ENCODE results near the gene SLC22A23.
"Not testable (repeated sequence)": the region's sequence is repeated elsewhere in the genome, so short reads cannot be mapped to it uniquely, and the experiment has no call there.

Gene SLC22A23

GRCh38 chr6:3249821-3250220 lies 207.0 kb downstream of the SLC22A23 start:
- no peaks in the 10 kb centered on the region for H3K9me3 ChIP-seq (ENCODE audit: control insufficient read depth, low read depth, low read length)
- no peak overlapping the region for H3K27ac ChIP-seq (ENCODE audit: low read length)
- no peaks in the 10 kb centered on the region for H3K36me3 ChIP-seq (ENCODE audit: control insufficient read depth, low read depth, low read length)
- no peaks in the 10 kb centered on the region for H3K27me3 ChIP-seq (ENCODE audit: control insufficient read depth, insufficient read depth, low read length)
- no peak overlapping the region for H3K9ac ChIP-seq (ENCODE audit: low read length)
- H3K4me1 ChIP-seq (ENCODE audit: control insufficient read depth, low read depth, low read length) = peaks cover 16% of the 10 kb centered on the region
- H3K4me3 ChIP-seq (ENCODE audit: low read length) = no peak overlapping the region

GRCh38 chr6:3247255-3248146 lies 209.3 kb downstream of the SLC22A23 start:
- no peak overlapping the region for H3K27ac ChIP-seq (ENCODE audit: low read length)
- no peaks in the 10 kb centered on the region for H3K27me3 ChIP-seq (ENCODE audit: control insufficient read depth, insufficient read depth, low read length)
- H3K36me3 ChIP-seq (ENCODE audit: control insufficient read depth, low read depth, low read length) = no peaks in the 10 kb centered on the region
- H3K4me3 ChIP-seq (ENCODE audit: low read length) = no peak overlapping the region
- H3K4me1 ChIP-seq (ENCODE audit: control insufficient read depth, low read depth, low read length) = peaks cover 16% of the 10 kb centered on the region
- no peaks in the 10 kb centered on the region for H3K9me3 ChIP-seq (ENCODE audit: control insufficient read depth, low read depth, low read length)
- H3K9ac ChIP-seq (ENCODE audit: low read length) = no peak overlapping the region

DNA sequence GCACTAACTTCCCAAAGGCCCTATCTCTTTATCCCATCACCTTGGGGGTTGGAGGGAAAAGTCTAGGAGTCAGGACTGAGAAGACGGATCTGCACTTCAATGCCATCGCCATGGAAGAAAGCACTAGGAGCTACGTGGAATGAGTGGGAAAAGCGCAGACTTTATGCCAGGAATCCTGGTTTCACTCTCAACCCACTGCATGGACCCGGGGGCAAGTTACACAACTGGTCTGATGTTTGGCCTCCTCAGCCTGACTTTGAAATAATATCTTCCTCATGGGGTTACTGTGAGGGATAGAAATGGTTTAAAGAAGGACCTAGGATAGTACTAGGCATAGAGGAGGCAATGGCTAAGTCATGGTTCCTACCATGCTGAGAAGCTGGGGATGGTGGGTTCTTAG lies 211.6 kb downstream of the SLC22A23 start:
- Histone ChIP-seq H3K4me3 (ENCODE audit: low read length) (no peak overlapping the region), H3K4me1 (ENCODE audit: control insufficient read depth, low read depth, low read length) (peaks cover 9% of the 10 kb centered on the region), H3K27me3 (ENCODE audit: control insufficient read depth, insufficient read depth, low read length) (no peaks in the 10 kb centered on the region), H3K9me3 (ENCODE audit: control insufficient read depth, low read depth, low read length) (no peaks in the 10 kb centered on the region), H3K9ac (ENCODE audit: low read length) (no peak overlapping the region), H3K36me3 (ENCODE audit: control insufficient read depth, low read depth, low read length) (no peaks in the 10 kb centered on the region), H3K27ac (ENCODE audit: low read length) (no peak overlapping the region)

DNA sequence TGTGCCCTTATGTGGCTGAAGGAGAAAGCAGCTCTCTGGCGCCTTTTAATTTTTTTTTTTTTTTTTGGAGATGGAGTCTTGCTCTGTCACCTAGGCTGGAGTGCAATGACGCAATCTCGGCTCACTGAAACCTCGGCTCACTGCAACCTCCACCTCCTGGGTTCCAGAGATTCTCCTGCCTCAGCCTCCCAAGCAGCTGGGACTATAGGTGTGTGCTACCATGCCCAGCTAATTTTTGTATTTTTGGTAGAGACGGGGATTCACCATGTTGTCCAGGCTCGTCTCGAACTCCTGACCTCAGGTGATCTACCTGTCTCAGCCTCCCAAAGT lies 212.1 kb downstream of the SLC22A23 start:
- H3K4me3 ChIP-seq (ENCODE audit: low read length); H3K9me3 ChIP-seq (ENCODE audit: control insufficient read depth, low read depth, low read length); H3K27ac ChIP-seq (ENCODE audit: low read length): not testable (repeated sequence)

DNA sequence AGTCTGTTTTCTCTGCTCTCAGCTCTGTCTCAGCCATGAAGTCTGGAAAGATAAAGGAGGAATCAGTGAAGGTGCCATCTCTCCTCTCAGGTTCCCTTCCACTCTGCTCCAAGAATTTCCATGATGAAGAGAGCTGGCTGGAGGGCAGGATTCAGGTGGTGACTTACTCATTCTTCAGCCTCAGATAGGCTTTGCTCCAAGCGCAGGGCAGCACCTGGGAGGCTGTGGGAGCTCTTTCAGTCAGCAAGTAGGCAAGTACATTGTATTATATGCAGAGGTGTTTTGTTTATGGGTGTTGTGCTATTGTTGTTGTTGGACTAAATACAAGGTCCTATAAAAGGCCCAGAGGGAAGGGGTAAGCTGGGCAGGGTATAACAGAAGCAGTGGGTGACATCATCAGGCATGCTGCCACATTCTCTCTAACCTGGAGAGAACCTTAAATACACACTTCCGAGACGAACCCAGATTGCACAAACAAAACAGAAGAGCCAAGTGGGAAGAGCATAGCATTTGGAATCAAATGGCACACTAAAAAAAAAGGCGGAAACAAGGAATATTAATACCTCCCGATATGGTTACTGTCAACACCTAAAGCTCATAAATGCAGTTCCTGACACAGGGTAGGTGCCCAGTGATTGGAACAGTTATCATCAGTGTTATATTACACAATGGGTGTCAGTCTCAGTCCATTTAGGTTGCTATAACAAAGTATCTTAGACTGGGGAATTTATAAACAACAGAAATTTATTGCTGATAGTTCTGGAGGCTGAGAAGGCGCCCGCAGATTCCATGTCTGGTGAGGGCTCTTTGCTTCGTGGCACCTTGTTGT lies 212.6 kb downstream of the SLC22A23 start:
- H3K4me3 ChIP-seq (ENCODE audit: low read length) = no peak overlapping the region
- no peak overlapping the region for H3K27ac ChIP-seq (ENCODE audit: low read length)
- H3K9ac ChIP-seq (ENCODE audit: low read length) = no peak overlapping the region
- H3K36me3 ChIP-seq (ENCODE audit: control insufficient read depth, low read depth, low read length) = no peaks in the 10 kb centered on the region
- no peaks in the 10 kb centered on the region for H3K27me3 ChIP-seq (ENCODE audit: control insufficient read depth, insufficient read depth, low read length)
- H3K9me3 ChIP-seq (ENCODE audit: control insufficient read depth, low read depth, low read length) = no peaks in the 10 kb centered on the region
- peaks cover 9% of the 10 kb centered on the region for H3K4me1 ChIP-seq (ENCODE audit: control insufficient read depth, low read depth, low read length)

More for the DNA sequence above, 212.1 kb downstream of the SLC22A23 start:
- not testable (repeated sequence) for H3K9ac ChIP-seq (ENCODE audit: low read length); H3K27me3 ChIP-seq (ENCODE audit: control insufficient read depth, insufficient read depth, low read length); H3K36me3 ChIP-seq (ENCODE audit: control insufficient read depth, low read depth, low read length); H3K4me1 ChIP-seq (ENCODE audit: control insufficient read depth, low read depth, low read length)

DNA sequence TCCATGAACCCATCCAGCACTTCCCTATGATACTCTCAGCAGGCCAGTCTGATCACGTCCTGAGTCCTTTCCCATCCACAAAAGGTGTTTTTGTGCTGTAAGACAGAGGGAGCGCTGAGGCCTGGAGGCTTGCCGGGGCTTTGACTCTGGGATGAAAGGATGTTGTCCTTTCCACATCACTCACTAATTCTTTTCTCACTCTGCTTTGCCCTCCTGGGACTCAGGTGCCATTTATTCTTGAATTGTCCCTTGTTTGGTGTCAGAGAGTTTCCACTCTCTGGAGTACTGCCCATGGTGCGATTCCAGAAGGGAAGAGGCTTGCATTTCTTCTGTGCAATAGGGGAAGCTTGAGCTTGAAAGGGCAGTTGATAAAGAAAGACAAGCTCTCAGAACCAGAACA lies 214.1 kb downstream of the SLC22A23 start:
- no peaks in the 10 kb centered on the region for H3K36me3 ChIP-seq (ENCODE audit: control insufficient read depth, low read depth, low read length)
- no peak overlapping the region for H3K9ac ChIP-seq (ENCODE audit: low read length)
- no peak overlapping the region for H3K4me3 ChIP-seq (ENCODE audit: low read length)
- no peaks in the 10 kb centered on the region for H3K9me3 ChIP-seq (ENCODE audit: control insufficient read depth, low read depth, low read length)
- H3K27ac ChIP-seq (ENCODE audit: low read length) = no peak overlapping the region
- peaks cover 6% of the 10 kb centered on the region for H3K4me1 ChIP-seq (ENCODE audit: control insufficient read depth, low read depth, low read length)
- H3K27me3 ChIP-seq (ENCODE audit: control insufficient read depth, insufficient read depth, low read length) = no peaks in the 10 kb centered on the region

DNA sequence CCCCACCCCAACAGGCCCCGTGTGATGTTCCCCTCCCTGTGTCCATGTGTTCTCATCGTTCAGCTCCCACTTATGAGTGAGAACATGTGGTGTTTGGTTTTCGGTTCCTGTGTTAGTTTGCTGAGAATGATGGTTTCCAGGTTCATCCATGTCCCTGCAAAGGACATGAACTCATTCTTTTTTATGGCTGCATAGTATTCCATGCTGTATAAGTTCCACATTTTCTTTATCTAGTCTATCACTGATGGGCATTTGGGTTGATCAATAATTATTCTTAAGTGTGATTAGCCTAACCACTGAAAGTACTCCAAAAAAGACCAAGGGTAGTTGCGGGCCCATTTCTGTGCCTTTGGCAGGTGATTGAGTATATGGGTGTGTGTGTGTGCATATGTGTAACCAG lies 215.1 kb downstream of the SLC22A23 start:
- not testable (repeated sequence) for H3K9me3 ChIP-seq (ENCODE audit: control insufficient read depth, low read depth, low read length); H3K27ac ChIP-seq (ENCODE audit: low read length); H3K27me3 ChIP-seq (ENCODE audit: control insufficient read depth, insufficient read depth, low read length); H3K36me3 ChIP-seq (ENCODE audit: control insufficient read depth, low read depth, low read length); H3K9ac ChIP-seq (ENCODE audit: low read length); H3K4me3 ChIP-seq (ENCODE audit: low read length); H3K4me1 ChIP-seq (ENCODE audit: control insufficient read depth, low read depth, low read length)

DNA sequence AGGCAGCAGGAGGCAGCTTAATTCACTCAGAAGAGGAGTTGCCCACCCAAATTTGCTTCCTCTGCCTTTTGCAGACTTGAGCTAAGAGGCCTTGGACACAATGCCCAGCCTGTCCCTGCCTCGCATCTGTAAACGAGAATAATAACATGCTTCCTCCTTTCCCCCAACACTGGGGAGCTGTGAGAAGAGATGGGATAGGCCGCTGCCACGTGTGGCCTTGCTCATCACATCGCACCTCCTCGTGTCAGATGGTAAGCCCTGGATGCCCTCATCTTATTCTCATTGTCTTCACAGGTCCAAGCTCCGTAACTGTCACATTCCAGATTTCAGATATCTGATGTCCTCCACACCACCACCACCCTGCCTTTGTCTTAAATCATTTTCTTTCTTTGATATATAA lies 216.3 kb downstream of the SLC22A23 start:
- no peaks in the 10 kb centered on the region for H3K27me3 ChIP-seq (ENCODE audit: control insufficient read depth, insufficient read depth, low read length)
- no peaks in the 10 kb centered on the region for H3K36me3 ChIP-seq (ENCODE audit: control insufficient read depth, low read depth, low read length)
- no peaks in the 10 kb centered on the region for H3K9me3 ChIP-seq (ENCODE audit: control insufficient read depth, low read depth, low read length)
- H3K9ac ChIP-seq (ENCODE audit: low read length) = no peak overlapping the region
- no peak overlapping the region for H3K27ac ChIP-seq (ENCODE audit: low read length)
- no peaks in the 10 kb centered on the region for H3K4me1 ChIP-seq (ENCODE audit: control insufficient read depth, low read depth, low read length)
- no peak overlapping the region for H3K4me3 ChIP-seq (ENCODE audit: low read length)

DNA sequence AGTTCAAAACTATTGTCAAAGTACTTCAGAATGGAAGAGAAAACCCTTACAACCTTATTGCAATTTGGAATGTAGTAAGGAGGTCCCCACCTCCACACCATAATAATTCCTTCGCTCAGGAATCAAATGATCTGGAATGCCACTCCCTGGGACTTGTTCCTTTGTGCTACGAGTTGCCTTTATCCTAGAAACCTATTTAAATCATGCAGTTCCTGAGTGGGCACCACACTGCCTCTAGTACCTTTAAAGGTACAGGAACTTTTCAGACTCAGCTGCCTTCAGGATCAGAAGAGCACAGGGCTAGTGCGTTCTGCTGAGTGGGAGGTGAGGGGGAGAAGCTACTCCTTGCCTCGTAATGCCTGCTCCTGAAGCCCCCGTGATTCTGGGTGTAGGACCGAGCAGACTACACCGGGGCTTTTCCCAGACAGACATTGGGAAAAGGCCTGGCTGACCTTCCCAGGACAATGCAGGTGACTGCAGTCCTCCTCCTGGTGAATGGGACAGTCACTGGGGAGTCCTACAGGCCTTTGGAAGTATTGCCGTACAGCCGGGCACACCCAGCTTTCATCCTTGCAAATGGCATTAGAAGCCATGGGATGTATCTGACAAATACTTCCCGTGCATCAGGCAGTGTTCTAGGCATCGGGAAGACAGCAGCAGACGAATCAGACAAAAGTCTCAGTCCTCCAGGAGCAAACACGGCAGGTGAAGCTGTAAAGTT lies 217.6 kb downstream of the SLC22A23 start:
- Histone ChIP-seq H3K4me3 (ENCODE audit: low read length) (no peak overlapping the region), H3K9me3 (ENCODE audit: control insufficient read depth, low read depth, low read length) (no peaks in the 10 kb centered on the region), H3K27me3 (ENCODE audit: control insufficient read depth, insufficient read depth, low read length) (no peaks in the 10 kb centered on the region), H3K9ac (ENCODE audit: low read length) (no peak overlapping the region), H3K27ac (ENCODE audit: low read length) (no peak overlapping the region), H3K36me3 (ENCODE audit: control insufficient read depth, low read depth, low read length) (no peaks in the 10 kb centered on the region), H3K4me1 (ENCODE audit: control insufficient read depth, low read depth, low read length) (peaks cover 2% of the 10 kb centered on the region)

- Histone ChIP-seq H3K9me3 (ENCODE audit: control insufficient read depth, low read depth, low read length) (no peaks in the 10 kb centered on the region), H3K9ac (ENCODE audit: low read length) (no peak overlapping the region), H3K4me1 (ENCODE audit: control insufficient read depth, low read depth, low read length) (peaks cover 3% of the 10 kb centered on the region), H3K27me3 (ENCODE audit: control insufficient read depth, insufficient read depth, low read length) (peaks cover 5% of the 10 kb centered on the region), H3K36me3 (ENCODE audit: control insufficient read depth, low read depth, low read length) (no peaks in the 10 kb centered on the region), H3K27ac (ENCODE audit: low read length) (no peak overlapping the region), H3K4me3 (ENCODE audit: low read length) (no peak overlapping the region)
Measured at GRCh38 chr6:3237761-3238662, 218.8 kb downstream of the SLC22A23 start.

DNA sequence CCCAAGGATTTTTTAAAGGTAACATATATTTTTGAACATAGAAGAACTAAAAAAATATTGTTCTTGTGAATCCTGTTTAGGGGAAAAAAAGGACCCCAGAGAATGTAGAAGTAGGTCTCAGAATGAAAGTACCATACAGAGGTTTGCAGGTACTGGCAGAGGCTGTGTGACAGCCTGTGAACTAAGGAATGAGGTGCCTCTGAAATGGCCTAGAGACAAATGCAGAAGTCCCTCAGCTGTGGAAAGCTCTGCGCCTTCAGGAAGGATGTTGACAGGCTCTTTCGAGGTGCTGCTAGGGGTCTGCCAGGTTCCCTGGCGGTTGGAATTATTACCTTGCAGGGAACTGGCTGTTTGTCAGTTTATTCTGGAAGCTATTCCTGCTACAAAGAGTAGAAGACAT lies 220.8 kb downstream of the SLC22A23 start:
- H3K27ac ChIP-seq (ENCODE audit: low read length) = no peak overlapping the region

More for the DNA sequence above, 220.8 kb downstream of the SLC22A23 start:
- no peaks in the 10 kb centered on the region for H3K36me3 ChIP-seq (ENCODE audit: control insufficient read depth, low read depth, low read length)
- peaks cover 15% of the 10 kb centered on the region for H3K27me3 ChIP-seq (ENCODE audit: control insufficient read depth, insufficient read depth, low read length)
- no peak overlapping the region for H3K9ac ChIP-seq (ENCODE audit: low read length)
- peaks cover 7% of the 10 kb centered on the region for H3K4me1 ChIP-seq (ENCODE audit: control insufficient read depth, low read depth, low read length)
- H3K9me3 ChIP-seq (ENCODE audit: control insufficient read depth, low read depth, low read length) = no peaks in the 10 kb centered on the region
- no peak overlapping the region for H3K4me3 ChIP-seq (ENCODE audit: low read length)

Data from iPS-18a (cell line).